Mesothelial cell of epicardium (in vitro differentiated cells): Measurements from ENCODE around the gene NAGPA. TPM values are rescaled to one million over a fixed set of nuclear protein-coding genes. Genes with fewer than 3 reads are reported as not detected.

Source experiments
- DNase-seq, 2 experiments: peaks; one replicate each; pipeline ENCODE4 v3.0.0; 2021; ENCODE audit warnings: low spot score in 2 of 2; ENCODE audit not compliant: unreplicated experiment in 2 of 2
- H3K27ac Mint-ChIP-seq: 2 replicates; pipeline ENCODE4 v1.8.0; 2021; ENCODE audit warnings: mixed read lengths
- H3K27me3 Mint-ChIP-seq: 2 replicates; pipeline ENCODE4 v1.8.0; 2021; ENCODE audit warnings: low read depth, mixed read lengths
- H3K36me3 Mint-ChIP-seq: 2 replicates; pipeline ENCODE4 v1.8.0; 2021; ENCODE audit warnings: mixed read lengths
- H3K4me1 Mint-ChIP-seq: 2 replicates; pipeline ENCODE4 v1.8.0; 2021; ENCODE audit warnings: mixed read lengths
- H3K4me3 Mint-ChIP-seq: 2 replicates; pipeline ENCODE4 v1.8.0; 2021; ENCODE audit warnings: mild to moderate bottlenecking, moderate library complexity, mixed read lengths
- H3K9me3 Mint-ChIP-seq: 2 replicates; pipeline ENCODE4 v1.8.0; 2021; ENCODE audit warnings: mixed read lengths
- CTCF ChIP-seq: fragments of 200-600 bp; sonication (generic); IDR thresholded peaks from one replicate; pipeline ENCODE4 v1.5.0; 2021; ENCODE audit warnings: antibody characterized with exemption; ENCODE audit not compliant: unreplicated experiment
- total RNA-seq: library from RNA; stranded (reverse); gene quantifications from 3 replicates; pipeline ENCODE4 v1.2.1, GENCODE V29; 2021

NAGPA gene
- total RNA-seq, 1 donor from 2014 or later, result 12.6 TPM

GRCh38 chr16:5022521-5022920 is 11.2 kb downstream of the NAGPA start:
- Mint-ChIP-seq H3K27ac (no peak overlapping the region), H3K4me1 (no peaks in the 10 kb centered on the region), H3K27me3 (peaks cover 5% of the 10 kb centered on the region), H3K4me3 (no peak overlapping the region), H3K9me3 (no peaks in the 10 kb centered on the region), H3K36me3 (no peaks in the 10 kb centered on the region)
- DNase-seq, result no peak
- no peak for TF ChIP-seq CTCF

- Mint-ChIP-seq H3K4me3 (no peak overlapping the region), H3K27ac (no peak overlapping the region), H3K27me3 (peaks cover 9% of the 10 kb centered on the region), H3K4me1 (no peaks in the 10 kb centered on the region), H3K36me3 (no peaks in the 10 kb centered on the region), H3K9me3 (no peaks in the 10 kb centered on the region)
- TF ChIP-seq CTCF, result no peak
- no peak for DNase-seq
Observed at GRCh38 chr16:5020551-5020950, 13.2 kb downstream of the NAGPA start.

GRCh38 chr16:5019775-5020174 is 14.0 kb downstream of the NAGPA start:
- Mint-ChIP-seq H3K4me3 (no peak overlapping the region), H3K36me3 (no peaks in the 10 kb centered on the region), H3K4me1 (no peaks in the 10 kb centered on the region), H3K27me3 (peaks cover 13% of the 10 kb centered on the region), H3K27ac (no peak overlapping the region), H3K9me3 (no peaks in the 10 kb centered on the region)
- DNase-seq, result no peak
- no peak for TF ChIP-seq CTCF

GRCh38 chr16:5018793-5019192 is 14.9 kb downstream of the NAGPA start:
- Mint-ChIP-seq H3K27ac (no peak overlapping the region), H3K9me3 (no peaks in the 10 kb centered on the region), H3K4me1 (no peaks in the 10 kb centered on the region), H3K36me3 (no peaks in the 10 kb centered on the region), H3K27me3 (peaks cover 20% of the 10 kb centered on the region), H3K4me3 (no peak overlapping the region)
- TF ChIP-seq CTCF, result no peak
- no peak for DNase-seq

GRCh38 chr16:5017678-5017969 is 16.1 kb downstream of the NAGPA start:
- no peak overlapping the region for H3K27ac Mint-ChIP-seq
- no peaks in the 10 kb centered on the region for H3K9me3 Mint-ChIP-seq
- peaks cover 24% of the 10 kb centered on the region for H3K27me3 Mint-ChIP-seq
- no peaks in the 10 kb centered on the region for H3K36me3 Mint-ChIP-seq
- no peak for TF ChIP-seq CTCF
- DNase-seq, result no peak
- H3K4me3 Mint-ChIP-seq, result no peak overlapping the region
- H3K4me1 Mint-ChIP-seq, result no peaks in the 10 kb centered on the region

GRCh38 chr16:5016967-5017677 is 16.6 kb downstream of the NAGPA start:
- H3K36me3 Mint-ChIP-seq, result no peaks in the 10 kb centered on the region
- no peak overlapping the region for H3K4me3 Mint-ChIP-seq
- H3K9me3 Mint-ChIP-seq, result no peaks in the 10 kb centered on the region
- TF ChIP-seq CTCF, result no peak
- no peaks in the 10 kb centered on the region for H3K4me1 Mint-ChIP-seq
- peaks cover 26% of the 10 kb centered on the region for H3K27me3 Mint-ChIP-seq
- no peak for DNase-seq
- H3K27ac Mint-ChIP-seq, result no peak overlapping the region
